D341Med (cell line): ENCODE data around the gene FABP3.

Experiments used
- DNase-seq: peaks from one replicate; pipeline ENCODE4 v3.0.0; 2012; ENCODE audit warnings: low spot score

The FABP3 gene

DNA sequence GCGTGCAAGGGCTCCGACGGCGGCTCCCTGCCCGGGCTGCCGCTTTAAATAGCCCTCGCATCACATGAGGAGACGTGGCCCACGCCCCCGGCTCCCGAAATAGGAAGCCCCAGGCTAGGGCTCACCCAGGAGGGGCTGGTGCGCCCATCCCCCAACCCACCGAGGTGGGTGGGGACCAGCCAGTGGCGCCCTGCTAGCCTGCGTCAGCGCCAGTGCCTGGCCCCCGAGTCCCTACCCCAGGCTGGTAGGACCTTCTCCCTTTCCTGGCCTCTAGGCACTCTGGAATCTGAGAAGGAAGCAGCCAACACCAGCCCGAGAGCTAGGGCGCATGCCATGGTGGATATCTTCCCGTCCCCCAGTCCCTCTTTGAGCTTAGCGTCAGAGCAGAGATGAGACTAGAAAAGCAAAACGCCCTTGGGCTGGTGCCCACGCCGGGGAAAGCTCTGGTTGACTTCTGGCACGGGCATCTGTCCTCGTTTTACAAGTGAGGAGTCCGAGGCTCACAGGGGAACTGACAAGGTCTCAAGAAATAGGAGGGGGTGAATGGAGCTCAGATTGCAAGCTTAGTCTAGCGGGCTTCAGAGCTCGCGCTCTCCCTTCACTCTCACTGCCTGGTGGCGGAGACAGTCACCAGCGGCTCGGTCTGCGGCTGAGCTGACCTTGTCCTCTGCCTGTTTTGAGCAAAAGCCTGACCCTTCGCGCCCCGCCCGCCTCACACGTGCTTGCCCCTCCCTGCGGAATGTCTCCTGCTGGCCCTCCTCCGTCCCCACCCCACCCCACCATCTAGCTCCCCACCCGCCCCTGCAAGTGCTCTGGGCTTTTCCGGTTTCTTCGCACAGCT lies at the start of gene FABP3:
TSS of gene FABP3 (minus strand) at position 21 of the 841 bp plus-strand sequence. CDS start 62 bp downstream, outside the sequence.
- DNase-seq = peak; percentile 43

DNA sequence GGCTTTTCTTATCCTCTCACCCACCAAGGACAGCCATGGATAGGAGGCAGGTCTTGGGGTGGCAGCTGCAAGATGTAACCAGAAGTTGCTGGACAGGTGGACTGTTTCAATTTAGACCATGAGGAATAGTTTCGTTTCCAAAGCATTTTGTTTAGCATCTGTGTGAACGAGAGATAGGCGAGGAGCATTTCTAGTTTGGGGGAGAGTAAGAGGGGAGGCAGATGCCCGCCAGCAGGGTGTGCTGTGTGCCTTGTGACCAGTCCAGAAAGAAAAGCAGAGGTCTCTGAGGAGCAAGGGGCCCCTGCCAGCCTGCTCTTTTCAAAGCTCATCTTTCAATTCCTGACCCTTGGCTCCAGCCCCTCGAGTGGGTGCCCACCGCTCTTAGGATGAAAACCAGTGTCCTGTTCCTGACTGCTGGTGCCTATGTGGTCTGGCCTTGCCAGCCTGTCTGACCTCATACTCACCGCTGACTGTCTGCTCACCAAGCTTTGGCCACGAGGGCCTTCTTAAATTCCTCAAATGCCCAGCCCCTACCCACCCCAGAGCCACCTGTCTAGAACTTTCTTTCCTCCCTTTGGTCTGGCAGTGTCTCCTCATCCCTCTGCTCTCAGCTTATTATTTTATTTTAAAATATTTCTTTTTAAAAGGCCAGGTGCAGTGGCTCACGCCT lies 48.6 kb upstream of the FABP3 start:
- DNase-seq = peak; percentile 63

DNA sequence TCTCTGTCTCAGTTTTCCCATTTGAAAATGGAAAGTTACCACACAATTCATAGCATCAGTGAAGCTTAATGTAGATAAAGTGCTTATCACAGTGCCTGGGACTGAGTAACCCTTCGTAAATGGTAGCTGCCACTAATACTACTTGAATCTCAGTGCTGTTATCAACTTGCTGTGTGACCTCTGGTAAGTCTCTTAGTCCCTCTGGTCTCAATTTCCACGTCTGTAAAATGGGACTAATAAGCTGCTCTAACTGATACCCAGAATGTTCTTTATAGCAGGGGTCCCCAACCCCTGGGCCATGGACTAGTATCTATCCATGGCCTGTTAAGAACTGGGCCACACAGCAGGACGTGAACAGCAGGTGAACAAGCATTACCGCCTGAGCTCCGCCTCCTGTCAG lies 47.8 kb upstream of the FABP3 start:
- DNase-seq = no peak

DNA sequence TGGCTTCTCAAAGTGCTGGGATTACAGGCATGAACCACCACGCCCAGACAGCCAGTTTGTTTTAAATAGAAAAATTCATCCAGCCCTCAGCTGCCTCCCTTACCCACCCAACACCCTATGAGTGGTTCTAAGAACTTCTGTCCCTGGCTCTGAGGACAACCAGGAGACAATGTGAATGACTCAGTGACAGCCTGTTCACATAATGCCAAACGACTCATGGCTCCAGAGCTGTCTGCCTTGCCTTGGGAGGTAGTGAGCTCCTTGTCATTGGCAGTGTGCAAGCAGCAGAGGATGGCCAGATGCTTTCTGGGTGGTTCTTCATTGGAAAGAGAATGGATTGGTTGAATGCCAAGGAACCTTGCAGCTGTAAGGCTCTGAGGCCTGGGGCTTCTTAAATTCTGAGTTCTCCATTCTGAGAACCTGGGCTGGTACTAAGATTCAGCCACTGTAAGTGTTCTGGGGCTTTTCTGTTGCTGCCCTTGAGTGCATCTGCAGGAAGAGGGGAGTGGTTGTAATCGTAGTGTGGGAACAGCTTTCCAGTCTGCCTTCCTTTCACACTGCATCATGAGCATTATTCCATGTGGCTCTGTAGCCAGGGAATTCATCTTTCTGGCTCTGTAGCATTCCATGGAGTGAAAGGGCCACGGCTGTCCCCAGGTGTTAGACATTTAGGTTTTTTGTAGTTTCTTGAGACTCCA lies 45.9 kb upstream of the FABP3 start:
- DNase-seq = no peak

DNA sequence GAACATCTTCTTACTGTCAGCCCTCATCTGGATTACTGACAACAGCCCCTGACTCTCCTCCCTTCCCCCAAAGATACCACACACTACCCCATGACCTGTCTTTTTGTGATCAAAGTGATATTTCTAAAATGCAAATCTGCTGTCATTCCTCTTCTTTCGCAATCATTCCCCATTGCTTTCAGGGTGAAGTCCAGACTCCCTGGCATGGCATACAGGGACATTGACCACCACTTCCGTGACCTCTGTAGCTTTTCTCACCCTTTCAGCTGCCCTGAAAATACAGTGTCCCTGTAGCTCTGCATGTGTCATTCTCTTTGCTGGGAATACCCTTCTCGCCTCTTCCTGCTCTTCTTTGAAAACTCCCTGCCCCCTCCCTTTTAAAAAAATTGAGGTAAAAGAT lies 44.3 kb upstream of the FABP3 start:
- DNase-seq = no peak

DNA sequence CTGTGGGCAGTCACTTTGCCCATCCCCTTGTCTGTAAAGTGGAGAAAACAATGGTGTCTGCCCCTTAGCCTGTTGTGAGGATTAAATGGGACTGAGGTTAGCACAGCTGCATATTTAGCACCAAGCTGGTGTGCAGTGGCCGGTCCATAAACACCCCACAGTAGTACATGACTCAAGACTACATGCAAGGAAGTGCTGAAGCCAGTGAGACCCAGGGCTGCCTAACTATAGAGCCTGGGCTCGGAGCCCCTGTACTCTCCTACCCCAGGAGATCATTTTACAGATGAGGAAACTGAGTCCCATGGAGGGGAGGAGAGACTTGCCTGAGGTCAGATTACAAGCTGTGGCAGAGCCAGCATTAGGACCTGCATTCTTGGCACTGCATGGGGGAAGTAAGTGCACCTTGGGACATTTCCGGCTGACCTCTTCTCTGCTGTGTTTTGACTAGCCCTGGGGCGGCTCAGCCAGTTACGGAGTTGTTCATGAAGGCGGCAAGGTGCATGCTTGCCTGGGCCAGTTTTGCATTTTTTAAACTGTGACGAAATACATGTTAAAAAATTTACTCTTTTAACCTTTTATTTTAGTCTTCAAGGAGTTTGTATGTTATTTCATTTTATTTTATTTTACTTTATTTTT lies 43.3 kb upstream of the FABP3 start:
- DNase-seq = no peak

DNA sequence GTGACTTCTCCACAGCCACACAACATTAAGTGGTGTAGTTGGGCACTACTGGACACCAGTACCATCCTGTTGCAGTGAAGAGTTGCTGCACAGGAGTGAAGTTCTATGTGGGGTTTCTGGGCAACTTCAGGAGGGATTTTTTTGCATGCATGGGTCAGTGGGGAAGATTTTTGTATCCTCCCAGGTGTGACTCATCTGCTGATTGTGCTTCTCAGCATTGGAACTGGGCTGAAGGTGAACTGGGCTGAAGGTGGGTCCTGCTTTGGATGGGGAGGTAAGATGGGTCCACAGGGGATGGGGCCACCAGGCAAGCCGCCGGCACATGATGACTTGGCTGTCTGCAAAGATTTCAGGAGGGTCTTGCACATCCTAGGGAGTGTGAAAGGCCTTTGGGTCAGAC lies 42.8 kb upstream of the FABP3 start:
- DNase-seq = no peak

DNA sequence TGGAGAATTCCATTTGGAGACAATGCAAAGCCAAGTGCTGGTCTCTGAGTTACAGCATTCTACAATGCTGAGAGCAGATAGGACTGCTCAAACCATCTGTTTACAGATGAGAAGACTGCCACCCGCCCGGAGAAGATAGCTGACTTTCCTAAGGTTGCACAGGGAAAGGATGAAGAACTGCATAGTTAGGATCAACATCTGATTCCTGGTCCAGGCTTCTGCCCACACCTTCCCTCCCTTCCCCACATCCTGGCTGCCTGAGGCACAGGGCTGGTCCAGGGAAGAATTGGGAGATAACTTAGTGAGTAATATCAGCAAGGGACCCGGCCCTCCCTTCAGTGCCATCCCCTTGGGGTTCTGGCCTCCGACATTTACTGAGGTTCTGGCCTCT lies 42.1 kb upstream of the FABP3 start:
- no peak for DNase-seq

DNA sequence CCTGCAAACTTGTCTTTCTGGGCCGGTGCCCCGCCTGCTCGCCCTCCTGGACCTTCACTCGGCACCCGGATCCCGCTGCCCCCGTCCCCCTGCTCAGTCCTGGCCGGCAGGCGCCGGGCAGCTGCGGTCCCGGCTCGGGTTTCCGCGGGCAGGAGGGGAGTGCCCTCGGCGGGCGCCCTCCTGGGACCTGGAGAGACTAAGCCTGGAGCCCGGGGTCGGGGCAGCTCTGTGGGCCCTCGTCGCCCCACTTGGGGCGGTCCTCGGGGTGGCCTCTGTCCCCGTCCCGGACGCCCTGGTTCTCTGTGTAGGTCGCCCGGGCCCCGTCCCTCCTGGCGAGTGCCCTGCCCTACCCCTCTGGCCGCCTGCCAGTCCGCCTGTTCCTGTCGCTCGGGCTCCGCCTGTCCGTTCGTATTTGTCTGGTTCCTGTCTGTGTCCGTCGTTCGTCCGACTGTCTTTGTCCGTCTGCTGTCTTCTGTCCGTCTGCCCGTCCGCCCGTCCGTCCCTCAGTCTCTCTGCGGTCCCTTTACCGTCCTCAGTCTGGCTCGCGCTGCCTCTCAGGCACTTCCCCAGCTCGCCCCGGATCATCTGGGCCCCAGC lies 40.6 kb upstream of the FABP3 start:
- peak; percentile 69 for DNase-seq

DNA sequence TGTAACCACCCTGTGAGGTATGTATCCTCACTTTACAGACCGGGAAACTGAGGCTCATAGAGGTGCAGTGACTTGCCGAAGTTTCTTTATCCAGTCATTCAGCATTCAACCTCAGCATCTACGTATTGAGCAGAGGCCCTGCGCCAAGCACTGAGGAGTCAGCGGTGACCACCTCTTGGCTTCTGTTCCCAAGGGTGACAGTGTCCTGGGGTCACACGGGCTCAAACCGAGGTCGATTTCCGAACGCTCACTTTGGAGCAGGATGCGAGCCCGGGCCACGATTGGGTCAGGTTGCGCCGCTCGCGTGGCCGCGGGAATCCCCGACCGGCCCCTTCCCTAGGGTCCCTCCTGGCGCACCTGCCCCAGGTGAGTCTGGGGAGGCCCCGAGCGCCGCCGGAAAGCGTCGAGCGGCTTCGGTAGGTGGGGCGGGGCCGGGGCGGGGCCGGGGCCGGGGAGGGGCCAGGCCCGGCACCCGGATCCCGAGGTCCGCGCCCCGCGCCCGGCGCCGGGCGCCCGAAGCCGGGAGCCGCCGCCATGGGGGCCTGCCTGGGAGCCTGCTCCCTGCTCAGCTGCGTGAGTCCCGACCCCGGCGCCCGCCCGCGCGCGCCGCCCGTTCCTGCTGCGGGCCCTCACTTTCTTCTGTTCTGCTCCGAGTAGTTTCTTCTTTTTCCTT lies 40.0 kb upstream of the FABP3 start, which contains the start of gene SERINC2:
TSS of gene SERINC2 (plus strand) at position 482 of the 673 bp plus-strand sequence. CDS start at position 535, 53 bp downstream.
- DNase-seq = peak; percentile 75

DNA sequence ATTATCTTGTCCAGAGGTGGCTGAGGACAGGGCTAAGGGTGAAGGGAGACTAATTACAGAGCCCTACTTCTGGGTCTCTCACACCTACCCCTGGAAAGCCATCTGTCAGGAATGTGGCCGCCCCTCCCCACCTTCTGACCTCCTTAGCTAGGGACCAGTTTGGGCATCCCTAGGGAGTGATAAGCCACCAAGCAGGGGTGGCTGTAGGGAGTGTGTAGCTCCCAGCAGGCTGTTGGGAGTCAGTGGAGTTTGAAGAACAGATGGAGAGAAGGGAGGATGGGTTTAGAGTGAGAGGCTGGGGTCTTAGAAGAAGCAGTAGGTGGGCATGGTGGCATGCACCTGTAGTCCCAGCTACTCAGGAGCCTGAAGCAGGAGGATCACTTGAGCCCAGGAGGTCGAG lies 39.3 kb upstream of the FABP3 start:
- no peak for DNase-seq

DNA sequence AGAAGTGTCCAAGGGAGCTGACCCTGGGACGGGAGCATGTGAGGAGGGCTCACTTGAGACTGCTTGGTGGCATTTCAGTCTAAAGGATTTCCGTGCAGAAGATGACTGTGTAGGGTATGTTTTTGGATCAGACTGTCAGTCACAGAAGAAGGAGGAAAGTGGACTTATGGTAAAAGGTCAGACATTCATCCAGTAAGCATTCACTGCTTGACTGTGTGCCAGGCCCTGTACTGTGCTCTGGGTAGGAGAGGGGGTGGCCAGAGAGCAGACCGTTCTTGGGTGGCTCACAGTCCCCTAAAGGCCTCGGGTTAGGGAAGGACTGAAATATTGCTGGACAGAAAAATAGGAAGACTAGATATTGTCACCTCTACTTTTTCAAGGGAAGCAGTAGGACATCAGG lies 38.0 kb upstream of the FABP3 start:
- no peak for DNase-seq

DNA sequence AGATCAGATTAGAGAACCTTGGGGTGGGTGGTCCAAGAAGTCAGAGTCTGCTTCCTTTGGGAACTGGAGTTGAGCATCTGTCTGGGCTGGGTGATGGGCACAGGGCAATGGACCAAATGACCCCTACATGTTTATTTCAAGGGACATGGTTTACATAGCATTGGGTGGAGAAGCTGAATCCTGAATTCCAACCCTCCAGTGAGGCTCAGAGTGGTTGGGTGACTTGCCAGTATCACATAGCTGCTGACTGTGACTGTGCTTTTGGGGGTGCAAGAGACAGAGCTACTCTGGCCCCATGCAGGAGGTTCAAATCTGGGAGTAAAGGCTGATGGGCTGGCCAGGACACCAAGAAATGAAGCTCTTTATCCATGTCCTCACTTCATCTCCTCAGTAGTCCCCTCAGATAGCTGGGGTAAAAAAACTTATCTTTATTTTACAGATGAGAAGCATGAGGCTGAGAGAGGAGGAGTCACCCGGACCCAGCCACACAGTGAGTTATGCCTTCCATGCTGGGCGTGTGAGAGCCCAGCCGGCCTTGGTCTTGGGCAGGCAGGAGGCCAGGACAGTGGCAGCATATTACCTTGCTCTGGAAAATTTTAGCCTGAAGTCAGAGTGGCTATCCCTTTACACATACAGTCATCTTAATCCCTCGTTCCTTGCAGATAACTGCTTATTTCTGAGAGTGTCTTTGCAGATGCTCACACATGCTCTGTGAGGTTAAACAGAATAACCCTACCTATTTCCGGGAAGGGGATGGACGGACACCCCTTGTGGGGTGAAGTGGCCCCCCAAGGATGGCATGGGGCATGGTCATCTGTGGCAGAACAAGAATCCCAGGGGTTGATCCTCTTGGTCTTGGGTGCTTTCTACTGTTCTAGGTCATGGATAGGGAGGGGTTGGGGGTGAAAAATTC lies 37.3 kb upstream of the FABP3 start:
- no peak for DNase-seq

DNA sequence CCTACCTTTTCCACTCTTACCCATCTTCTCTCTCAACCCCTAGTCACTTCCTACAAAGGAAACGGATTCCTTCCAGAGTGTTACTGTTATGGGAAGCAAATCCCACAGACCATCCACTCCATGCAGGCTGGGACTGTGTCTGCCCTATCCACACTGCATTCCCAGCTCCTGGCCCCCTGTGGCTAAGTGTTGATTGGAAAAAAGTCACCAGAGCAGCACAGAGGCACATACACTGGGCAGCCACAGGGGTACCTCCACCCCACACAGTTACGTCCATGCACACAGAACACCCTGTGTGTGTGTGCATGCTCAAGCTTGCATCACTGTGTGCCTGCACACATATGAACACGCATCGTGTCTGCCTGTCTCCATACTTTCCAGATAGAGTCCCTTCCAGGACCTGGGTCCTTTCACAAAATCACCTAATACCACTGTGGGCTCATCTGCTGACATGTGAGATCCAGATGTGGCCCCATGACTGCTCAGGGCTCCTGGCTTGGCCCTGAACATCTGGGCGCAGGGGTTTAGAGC lies 36.0 kb upstream of the FABP3 start:
- no peak for DNase-seq

DNA sequence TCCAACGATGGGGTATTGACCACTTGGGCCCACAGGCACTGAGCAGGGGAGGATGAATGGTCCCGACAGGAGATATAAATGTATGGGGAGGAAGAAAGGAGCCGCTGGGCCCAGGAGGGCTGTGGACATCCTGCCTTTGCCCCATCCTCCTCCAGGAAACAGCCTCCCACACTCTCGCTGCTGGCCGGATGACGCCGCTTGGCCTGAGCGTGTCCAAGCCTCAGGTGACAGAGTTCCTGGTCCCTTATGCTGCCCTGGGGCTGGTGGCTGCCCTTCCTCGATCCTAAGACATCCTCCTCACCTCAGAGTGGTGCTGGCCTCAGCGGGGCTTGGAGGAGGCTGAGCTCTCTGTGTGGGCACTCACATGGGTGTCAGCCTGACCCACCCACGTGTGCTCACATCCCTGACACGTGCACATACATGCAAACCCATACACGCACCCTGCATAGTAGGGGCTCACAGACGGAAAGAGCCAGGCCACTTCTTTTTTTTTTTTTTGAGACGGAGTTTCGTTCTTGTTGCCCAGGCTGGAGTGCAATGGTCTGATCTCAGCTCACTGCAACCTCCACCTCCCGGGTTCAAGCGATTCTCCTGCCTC lies 34.3 kb upstream of the FABP3 start:
- DNase-seq = no peak

DNA sequence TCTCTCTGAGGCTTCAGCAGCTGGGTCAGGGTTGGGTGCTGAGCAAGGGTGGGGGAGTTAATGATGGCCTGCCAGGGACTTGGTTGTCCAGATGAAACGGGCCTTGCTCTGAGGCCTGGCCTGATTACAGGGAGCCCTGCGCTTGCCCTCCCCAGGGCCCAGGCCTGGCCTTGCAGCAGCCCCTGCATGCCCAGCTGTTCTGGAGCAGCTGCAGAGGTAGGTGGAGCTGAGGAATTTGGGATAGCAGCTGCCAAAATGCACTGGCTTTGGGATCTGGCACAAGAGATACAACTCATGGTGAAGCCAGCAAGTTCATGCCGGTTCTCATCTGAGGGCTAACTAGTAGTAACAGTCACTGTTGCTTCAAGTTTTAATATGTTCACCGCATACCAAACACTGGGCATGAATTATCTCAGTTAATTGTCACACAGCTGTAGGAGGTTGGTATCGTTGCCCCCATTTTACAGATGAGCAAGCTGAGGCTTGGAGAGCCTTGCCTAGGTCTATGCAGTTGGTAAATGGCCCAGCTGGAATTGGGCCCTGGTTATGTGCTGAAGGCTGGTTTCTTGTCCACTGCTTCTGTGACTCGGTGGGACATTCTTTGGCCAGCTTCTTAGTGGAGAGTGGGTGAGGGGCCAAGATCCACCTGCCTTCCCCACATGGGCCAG lies 32.8 kb upstream of the FABP3 start:
- DNase-seq = no peak

DNA sequence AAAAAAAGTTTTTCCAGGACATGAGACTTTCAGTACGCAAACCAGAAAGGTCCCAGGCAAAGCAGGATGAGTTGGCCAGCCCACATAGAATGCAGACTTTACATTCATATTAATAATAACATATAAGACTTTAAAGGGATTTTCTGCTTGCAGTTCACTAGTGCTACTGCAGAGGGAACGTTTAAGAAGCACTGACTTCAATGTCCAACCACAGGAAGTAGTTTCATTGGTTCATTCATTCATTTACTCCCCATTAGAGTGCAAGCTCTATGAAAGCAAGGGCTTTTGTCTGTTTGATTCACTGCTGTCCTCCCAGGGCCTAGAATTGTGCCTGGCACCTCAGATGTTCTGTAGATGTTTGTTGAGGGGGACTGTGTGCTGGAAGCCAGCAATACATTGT lies 28.4 kb upstream of the FABP3 start:
- DNase-seq = no peak

DNA sequence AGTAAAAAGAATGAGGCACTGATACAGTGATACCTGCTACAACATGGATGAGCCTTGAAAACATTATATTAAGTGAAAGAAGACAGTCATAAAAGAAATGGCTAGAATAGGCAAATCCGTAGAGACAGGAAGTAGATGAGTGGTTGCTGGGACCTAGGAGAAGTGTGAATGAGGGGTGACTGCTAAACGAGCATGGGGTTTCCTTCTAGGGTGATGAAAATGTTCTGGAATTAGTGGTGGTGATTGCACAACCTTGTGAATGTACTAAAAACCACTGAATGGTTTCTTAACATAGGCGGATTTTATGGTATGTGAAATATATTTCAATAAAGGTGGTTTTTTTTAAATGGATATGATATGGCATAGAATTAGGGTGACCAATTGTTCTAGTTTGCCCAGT lies 27.5 kb upstream of the FABP3 start:
- no peak for DNase-seq

DNA sequence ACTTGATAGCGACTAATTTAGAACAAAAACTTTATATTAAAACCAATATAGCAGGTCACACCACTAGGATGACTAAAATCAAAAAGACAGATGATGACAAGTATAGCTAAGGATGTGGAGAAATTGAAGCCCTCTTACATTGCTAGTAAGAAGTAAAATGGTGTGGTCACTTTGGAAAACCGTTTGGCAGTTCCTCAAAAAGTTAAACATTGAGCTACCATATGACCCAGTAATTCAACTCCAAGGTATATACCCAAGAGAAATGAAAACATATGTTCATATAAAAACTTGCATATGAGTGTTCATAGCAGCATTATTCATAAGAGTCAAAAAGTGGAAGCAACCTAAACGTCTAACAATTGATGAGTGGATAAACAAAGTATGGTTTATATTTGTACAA lies 27.1 kb upstream of the FABP3 start:
- DNase-seq = no peak
